ENCODE results near the gene ST7. TPM values are rescaled to one million over a fixed set of nuclear protein-coding genes. Genes with fewer than 3 reads are reported as not detected.

Gene ST7
- total RNA-seq, 1 experiment from 2014 or later: 12.9 TPM

DNA sequence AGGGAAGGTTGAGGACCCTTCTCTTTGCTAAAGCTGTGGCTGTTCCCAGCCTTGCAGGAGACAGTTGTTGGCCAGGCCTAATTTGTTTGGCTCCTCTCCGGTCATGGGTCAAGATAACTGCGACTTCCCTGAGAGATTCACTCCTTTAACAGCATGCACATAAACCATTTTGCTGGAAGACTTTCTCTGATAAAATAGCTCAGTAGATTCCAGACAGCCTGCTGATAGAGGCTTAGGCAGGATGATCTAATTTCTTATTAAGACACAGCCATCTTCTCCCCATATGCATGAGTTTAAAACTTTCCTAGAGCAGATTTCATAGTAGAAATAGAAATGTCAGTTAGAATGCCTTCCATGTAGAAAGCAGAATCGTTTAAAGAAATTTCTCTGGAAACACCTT, 187.6 kb downstream of the ST7 start:
- H4K8ac ChIP-seq (replicated peaks; ENCODE audit: insufficient read length, low read depth, low read length): no peak overlapping the region
- H2BK120ac ChIP-seq (ENCODE audit: low read depth, low read length, poor library complexity, severe bottlenecking): no peak overlapping the region
- H3K23ac ChIP-seq (ENCODE audit: insufficient read length, low read depth, low read length): no peak overlapping the region
- H3K4me1 ChIP-seq (ENCODE audit: insufficient read depth, low read length): peaks cover 7% of the 10 kb centered on the region; the same call in 1 of the 2 replicates
- H4K91ac ChIP-seq (ENCODE audit: insufficient read length, low read depth, low read length): no peak overlapping the region
- no peak overlapping the region for H3K18ac ChIP-seq (ENCODE audit: insufficient read length, low read depth, low read length)
- no peaks in the 10 kb centered on the region for H3K79me1 ChIP-seq (ENCODE audit: insufficient read depth, low read depth, low read length, poor library complexity, severe bottlenecking)
- H3K79me2 ChIP-seq (ENCODE audit: insufficient read depth, low read length): no peaks in the 10 kb centered on the region
- H3K9me3 Mint-ChIP-seq: no peaks in the 10 kb centered on the region; a peak in 1 of 5 replicates
- DNase-seq: no peak
- H2BK12ac ChIP-seq (ENCODE audit: insufficient read length, low read depth, low read length): no peak overlapping the region
- H4K5ac ChIP-seq (ENCODE audit: insufficient read length, low read depth, low read length): no peak overlapping the region
- H4K20me1 ChIP-seq (ENCODE audit: control insufficient read depth, insufficient read depth, insufficient read length): no peaks in the 10 kb centered on the region
- H2BK15ac ChIP-seq (ENCODE audit: low read depth, low read length): no peak overlapping the region
- H2AK5ac ChIP-seq (ENCODE audit: insufficient read length, low read length): no peak overlapping the region
- H3K4me3 Mint-ChIP-seq: no peak overlapping the region
- H3K9me3 ChIP-seq (ENCODE audit: control insufficient read depth, low read depth, low read length): no peaks in the 10 kb centered on the region
- no peak overlapping the region for H3K4me2 ChIP-seq (ENCODE audit: insufficient read depth, insufficient read length, low read length)
- H3K4me1 Mint-ChIP-seq: peaks cover 48 to 52% of the 10 kb centered on the region in 2 experiments
- H3K4ac ChIP-seq (ENCODE audit: low read depth, low read length): no peak overlapping the region
- H3K27me3 ChIP-seq (ENCODE audit: insufficient read depth, low read length): no peaks in the 10 kb centered on the region
- H3K27ac Mint-ChIP-seq: no peak overlapping the region; a peak in 2 of 7 replicates
- H3T11ph ChIP-seq (ENCODE audit: low read length): no peak overlapping the region
- H2AFZ ChIP-seq (ENCODE audit: low read length): no peak overlapping the region
- no peak overlapping the region for H2BK5ac ChIP-seq (ENCODE audit: insufficient read length, low read length)
- no peak overlapping the region for H3K14ac ChIP-seq (ENCODE audit: insufficient read depth, low read length)
- no peak overlapping the region for H3K9ac ChIP-seq (ENCODE audit: extremely low read depth, insufficient read length, low read length)
- H3K23me2 ChIP-seq (ENCODE audit: insufficient read length, low read depth, low read length, poor library complexity, severe bottlenecking): no peaks in the 10 kb centered on the region
- no peak overlapping the region for H2BK20ac ChIP-seq (ENCODE audit: low read depth, low read length, poor library complexity, severe bottlenecking)
- H3K27me3 Mint-ChIP-seq (ENCODE audit: low read depth): no peaks in the 10 kb centered on the region
- no peaks in the 10 kb centered on the region; a peak in 1 of 7 replicates for H3K36me3 Mint-ChIP-seq (ENCODE audit: insufficient read depth in 1 of 3, low read depth in 3 of 3)
- H3K56ac ChIP-seq (ENCODE audit: insufficient read length, low read depth, low read length): no peak overlapping the region
- no peak overlapping the region for H3K27ac ChIP-seq (ENCODE audit: insufficient read length, low read depth, low read length)
- TF ChIP-seq, protein P1, sequence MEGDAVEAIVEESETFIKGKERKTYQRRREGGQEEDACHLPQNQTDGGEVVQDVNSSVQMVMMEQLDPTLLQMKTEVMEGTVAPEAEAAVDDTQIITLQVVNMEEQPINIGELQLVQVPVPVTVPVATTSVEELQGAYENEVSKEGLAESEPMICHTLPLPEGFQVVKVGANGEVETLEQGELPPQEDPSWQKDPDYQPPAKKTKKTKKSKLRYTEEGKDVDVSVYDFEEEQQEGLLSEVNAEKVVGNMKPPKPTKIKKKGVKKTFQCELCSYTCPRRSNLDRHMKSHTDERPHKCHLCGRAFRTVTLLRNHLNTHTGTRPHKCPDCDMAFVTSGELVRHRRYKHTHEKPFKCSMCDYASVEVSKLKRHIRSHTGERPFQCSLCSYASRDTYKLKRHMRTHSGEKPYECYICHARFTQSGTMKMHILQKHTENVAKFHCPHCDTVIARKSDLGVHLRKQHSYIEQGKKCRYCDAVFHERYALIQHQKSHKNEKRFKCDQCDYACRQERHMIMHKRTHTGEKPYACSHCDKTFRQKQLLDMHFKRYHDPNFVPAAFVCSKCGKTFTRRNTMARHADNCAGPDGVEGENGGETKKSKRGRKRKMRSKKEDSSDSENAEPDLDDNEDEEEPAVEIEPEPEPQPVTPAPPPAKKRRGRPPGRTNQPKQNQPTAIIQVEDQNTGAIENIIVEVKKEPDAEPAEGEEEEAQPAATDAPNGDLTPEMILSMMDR (conservative IDR thresholded peaks at IDR 0.05): no peak
- WGBS (ENCODE audit: extremely low coverage, insufficient read length, low lambda C conversion rate): no CpG with 5 or more reads among the region's 3 CpGs
